Stimulated activated naive B cell treated with anti-CD40 and anti-IgM and Interleukin-4, amounts not matched to agents 10 μg/mL and 1 μg/mL and 100 μg/mL, for 72 hours (primary cell): Measurements from ENCODE around the gene GUCA2A.

Experiments
- ATAC-seq, 2 donors: fragments of 150-1000 bp; cut with Tn5 transposase; replicated peaks; 2 replicates each; pipeline ENCODE4 v1.10.0; 2021; ENCODE audit warnings: moderate library complexity in 1 of 2
- DNase-seq: peaks from one replicate; pipeline ENCODE4 v3.0.0; 2021
- H3K27ac Mint-ChIP-seq: one replicate; pipeline ENCODE4 v1.8.0; 2022; ENCODE audit warnings: mild to moderate bottlenecking, mixed read lengths
- H3K27me3 Mint-ChIP-seq, 2 donors: one replicate each; pipeline ENCODE4 v1.8.0; 2022; ENCODE audit warnings: mixed read lengths in 2 of 2
- H3K36me3 Mint-ChIP-seq, 2 donors: one replicate each; pipeline ENCODE4 v1.8.0; 2022; ENCODE audit warnings: mixed read lengths in 2 of 2, mild to moderate bottlenecking in 1 of 2
- H3K4me1 Mint-ChIP-seq, 2 donors: one replicate each; pipeline ENCODE4 v1.8.0; 2022; ENCODE audit warnings: mixed read lengths in 2 of 2, mild to moderate bottlenecking in 1 of 2
- H3K4me3 Mint-ChIP-seq, 2 donors: one replicate each; pipeline ENCODE4 v1.8.0; 2022; ENCODE audit warnings: mild to moderate bottlenecking in 2 of 2, mixed read lengths in 2 of 2, moderate library complexity in 1 of 2
- H3K9me3 Mint-ChIP-seq, 2 donors: one replicate each; pipeline ENCODE4 v1.8.0; 2022; ENCODE audit warnings: mixed read lengths in 2 of 2, mild to moderate bottlenecking in 1 of 2

GUCA2A gene

GRCh38 chr1:42184616-42185015 lies 20.1 kb upstream of the GUCA2A start:
- no peak overlapping the region for H3K27ac Mint-ChIP-seq
- H3K4me3 Mint-ChIP-seq: no peak overlapping the region
- H3K4me1 Mint-ChIP-seq: no peaks in the 10 kb centered on the region
- no peaks in the 10 kb centered on the region for H3K27me3 Mint-ChIP-seq
- ATAC-seq (no peak), DNase-seq (no peak)
- H3K36me3 Mint-ChIP-seq: peaks cover 27 to 40% of the 10 kb centered on the region in 2 donors
- H3K9me3 Mint-ChIP-seq: no peaks in the 10 kb centered on the region

DNA sequence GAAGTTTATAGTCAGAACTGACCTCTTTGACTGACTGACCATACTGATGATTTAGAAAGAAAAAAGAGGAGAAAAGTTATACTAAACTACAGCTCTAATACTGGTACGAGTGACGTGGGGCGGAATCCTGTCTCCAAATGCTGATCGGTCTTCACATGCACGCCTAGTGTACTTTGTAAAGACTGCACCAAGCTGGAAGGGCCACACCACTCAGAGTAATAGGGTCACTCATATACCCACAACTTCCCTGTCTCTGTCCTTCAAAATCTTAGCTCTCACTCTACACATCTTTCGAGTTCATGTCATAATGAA lies 19.4 kb upstream of the GUCA2A start:
- H3K27me3 Mint-ChIP-seq: no peaks in the 10 kb centered on the region
- DNase-seq (no peak), ATAC-seq (no peak)
- H3K4me1 Mint-ChIP-seq: no peaks in the 10 kb centered on the region
- H3K27ac Mint-ChIP-seq: no peak overlapping the region
- H3K4me3 Mint-ChIP-seq: no peak overlapping the region
- peaks cover 27 to 42% of the 10 kb centered on the region in 2 donors for H3K36me3 Mint-ChIP-seq
- no peaks in the 10 kb centered on the region for H3K9me3 Mint-ChIP-seq

DNA sequence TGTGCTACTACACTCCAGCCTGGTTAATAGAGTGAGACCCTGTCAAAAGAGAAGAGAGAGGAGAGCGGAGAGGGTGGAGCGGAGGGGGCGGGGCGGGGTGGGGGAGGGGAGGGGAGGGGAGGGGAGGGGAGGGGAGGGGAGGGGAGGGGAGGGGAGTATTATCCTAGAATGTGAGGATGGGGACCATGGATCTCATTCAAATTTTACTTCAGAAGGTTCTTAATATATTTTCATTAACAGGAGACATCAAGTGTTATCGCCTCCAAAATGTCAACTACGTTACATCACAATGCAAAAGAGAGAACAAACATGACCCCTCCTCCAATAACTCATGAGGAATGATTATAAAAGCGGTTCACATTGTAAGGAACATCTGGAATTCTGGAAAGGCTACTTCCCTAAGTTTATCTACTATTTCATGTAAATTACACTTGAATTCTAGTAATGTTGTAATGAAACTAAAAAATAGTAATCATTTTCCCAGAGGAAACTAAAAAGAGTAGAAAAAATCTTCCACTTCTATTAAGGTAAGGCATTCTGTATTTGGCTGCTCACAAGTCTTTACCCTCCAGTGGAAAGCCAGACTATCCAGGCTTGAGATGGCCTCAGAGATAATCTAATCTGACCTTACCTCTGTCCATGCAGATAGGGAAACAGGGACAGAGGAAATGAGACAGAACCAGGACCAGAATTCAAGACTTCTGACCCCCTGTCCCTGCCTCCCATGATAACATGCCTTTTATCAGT lies 18.8 kb upstream of the GUCA2A start:
- H3K4me1 Mint-ChIP-seq: no peaks in the 10 kb centered on the region
- ATAC-seq (no peak), DNase-seq (no peak)
- H3K27ac Mint-ChIP-seq: no peak overlapping the region
- H3K4me3 Mint-ChIP-seq: no peak overlapping the region
- H3K36me3 Mint-ChIP-seq: peaks cover 27 to 42% of the 10 kb centered on the region in 2 donors
- H3K9me3 Mint-ChIP-seq: no peaks in the 10 kb centered on the region
- no peaks in the 10 kb centered on the region for H3K27me3 Mint-ChIP-seq

- Mint-ChIP-seq H3K4me1 (peaks cover 0 to 3% of the 10 kb centered on the region in 2 donors), H3K27me3 (no peaks in the 10 kb centered on the region), H3K9me3 (no peaks in the 10 kb centered on the region), H3K36me3 (peaks cover 19 to 34% of the 10 kb centered on the region in 2 donors), H3K4me3 (no peak overlapping the region), H3K27ac (no peak overlapping the region)
- ATAC-seq (no peak), DNase-seq (no peak)
Observed at GRCh38 chr1:42181687-42182086, 17.1 kb upstream of the GUCA2A start.

- DNase-seq: no peak
Observed at GRCh38 chr1:42179900-42180329, 15.4 kb upstream of the GUCA2A start.

GRCh38 chr1:42179275-42179674 lies 14.7 kb upstream of the GUCA2A start:
- peaks cover 0 to 3% of the 10 kb centered on the region in 2 donors for H3K4me1 Mint-ChIP-seq
- H3K36me3 Mint-ChIP-seq: peaks cover 12 to 19% of the 10 kb centered on the region in 2 donors
- DNase-seq (no peak), ATAC-seq (no peak)
- H3K27ac Mint-ChIP-seq: peak overlapping the region; percentile 47
- H3K9me3 Mint-ChIP-seq: no peaks in the 10 kb centered on the region
- H3K4me3 Mint-ChIP-seq: no peak overlapping the region
- H3K27me3 Mint-ChIP-seq: no peaks in the 10 kb centered on the region

More at GRCh38 chr1:42179900-42180329, 15.4 kb upstream of the GUCA2A start:
- no peak for ATAC-seq
- Mint-ChIP-seq H3K4me3 (no peak overlapping the region), H3K27ac (no peak overlapping the region), H3K36me3 (peaks cover 14 to 23% of the 10 kb centered on the region in 2 donors), H3K9me3 (no peaks in the 10 kb centered on the region), H3K27me3 (no peaks in the 10 kb centered on the region), H3K4me1 (peaks cover 0 to 3% of the 10 kb centered on the region in 2 donors)

- Mint-ChIP-seq H3K36me3 (peaks cover 12 to 19% of the 10 kb centered on the region in 2 donors), H3K4me3 (no peak overlapping the region), H3K27ac (no peak overlapping the region), H3K27me3 (no peaks in the 10 kb centered on the region), H3K4me1 (peaks cover 0 to 3% of the 10 kb centered on the region in 2 donors), H3K9me3 (no peaks in the 10 kb centered on the region)
- ATAC-seq: no peak
- DNase-seq: no peak
Observed at GRCh38 chr1:42178249-42178648, 13.7 kb upstream of the GUCA2A start.

- Mint-ChIP-seq H3K4me3 (no peak overlapping the region), H3K27me3 (no peaks in the 10 kb centered on the region), H3K36me3 (peaks cover 7 to 19% of the 10 kb centered on the region in 2 donors), H3K9me3 (no peaks in the 10 kb centered on the region), H3K27ac (no peak overlapping the region), H3K4me1 (peaks cover 0 to 3% of the 10 kb centered on the region in 2 donors)
- DNase-seq (no peak), ATAC-seq (no peak)
Observed at GRCh38 chr1:42177541-42177981, 13.0 kb upstream of the GUCA2A start.

- no peak overlapping the region for H3K27ac Mint-ChIP-seq
- H3K9me3 Mint-ChIP-seq: no peaks in the 10 kb centered on the region
- peaks cover 0 to 7% of the 10 kb centered on the region in 2 donors for H3K4me1 Mint-ChIP-seq
- H3K36me3 Mint-ChIP-seq: peaks cover 7 to 19% of the 10 kb centered on the region in 2 donors
- no peak overlapping the region for H3K4me3 Mint-ChIP-seq
- DNase-seq (no peak), ATAC-seq (peak; percentile 77 to 78)
- no peaks in the 10 kb centered on the region for H3K27me3 Mint-ChIP-seq
Observed at GRCh38 chr1:42176902-42177519, 12.5 kb upstream of the GUCA2A start.

GRCh38 chr1:42175314-42176054 lies 10.9 kb upstream of the GUCA2A start:
- DNase-seq (no peak), ATAC-seq (no peak)
- no peaks in the 10 kb centered on the region for H3K9me3 Mint-ChIP-seq
- peaks cover 7 to 9% of the 10 kb centered on the region in 2 donors for H3K4me1 Mint-ChIP-seq
- H3K4me3 Mint-ChIP-seq: no peak overlapping the region
- no peak overlapping the region for H3K27ac Mint-ChIP-seq
- peaks cover 4 to 15% of the 10 kb centered on the region in 2 donors for H3K36me3 Mint-ChIP-seq
- H3K27me3 Mint-ChIP-seq: peaks cover 0 to 5% of the 10 kb centered on the region in 2 donors

DNA sequence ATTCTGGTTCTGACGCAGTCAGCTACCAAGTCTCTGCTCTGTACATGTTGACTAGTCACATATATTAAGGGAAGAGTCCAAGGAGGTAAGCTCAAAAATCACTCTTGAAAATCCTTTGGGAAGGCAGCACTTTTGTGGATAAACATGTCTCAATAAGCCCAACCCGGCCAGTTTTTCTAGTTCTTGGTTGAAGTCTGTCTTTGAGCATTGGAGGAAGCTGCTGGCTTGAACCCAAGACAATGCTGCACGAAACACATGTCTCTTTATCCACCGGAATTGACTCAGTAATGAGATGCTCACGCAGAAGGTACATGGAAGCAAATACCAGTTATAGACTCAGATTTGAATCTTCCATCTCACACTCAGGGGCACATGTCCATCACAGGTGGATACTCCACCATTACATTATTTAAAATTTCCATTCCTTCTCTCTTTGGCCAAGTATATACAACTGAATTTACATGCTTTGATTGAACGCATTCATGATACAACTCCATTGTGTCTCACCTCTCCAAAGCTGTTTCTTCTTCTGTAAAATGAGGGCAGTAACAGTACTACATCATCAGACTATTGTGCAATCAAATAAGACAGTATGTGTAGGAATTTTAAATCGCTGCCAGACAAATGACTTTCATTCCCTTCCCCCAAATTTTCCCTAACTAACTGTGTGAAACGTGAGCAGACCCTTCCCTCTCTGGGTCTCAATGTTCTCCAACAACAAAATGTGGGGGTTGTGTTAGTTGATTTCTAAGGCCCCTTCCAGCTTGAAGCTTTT lies 9.6 kb upstream of the GUCA2A start:
- Mint-ChIP-seq H3K4me1 (peaks cover 7 to 9% of the 10 kb centered on the region in 2 donors), H3K27me3 (peaks cover 0 to 5% of the 10 kb centered on the region in 2 donors), H3K36me3 (peaks cover 4 to 7% of the 10 kb centered on the region in 2 donors), H3K4me3 (no peak overlapping the region), H3K9me3 (no peaks in the 10 kb centered on the region), H3K27ac (no peak overlapping the region)
- ATAC-seq (no peak), DNase-seq (no peak)

DNA sequence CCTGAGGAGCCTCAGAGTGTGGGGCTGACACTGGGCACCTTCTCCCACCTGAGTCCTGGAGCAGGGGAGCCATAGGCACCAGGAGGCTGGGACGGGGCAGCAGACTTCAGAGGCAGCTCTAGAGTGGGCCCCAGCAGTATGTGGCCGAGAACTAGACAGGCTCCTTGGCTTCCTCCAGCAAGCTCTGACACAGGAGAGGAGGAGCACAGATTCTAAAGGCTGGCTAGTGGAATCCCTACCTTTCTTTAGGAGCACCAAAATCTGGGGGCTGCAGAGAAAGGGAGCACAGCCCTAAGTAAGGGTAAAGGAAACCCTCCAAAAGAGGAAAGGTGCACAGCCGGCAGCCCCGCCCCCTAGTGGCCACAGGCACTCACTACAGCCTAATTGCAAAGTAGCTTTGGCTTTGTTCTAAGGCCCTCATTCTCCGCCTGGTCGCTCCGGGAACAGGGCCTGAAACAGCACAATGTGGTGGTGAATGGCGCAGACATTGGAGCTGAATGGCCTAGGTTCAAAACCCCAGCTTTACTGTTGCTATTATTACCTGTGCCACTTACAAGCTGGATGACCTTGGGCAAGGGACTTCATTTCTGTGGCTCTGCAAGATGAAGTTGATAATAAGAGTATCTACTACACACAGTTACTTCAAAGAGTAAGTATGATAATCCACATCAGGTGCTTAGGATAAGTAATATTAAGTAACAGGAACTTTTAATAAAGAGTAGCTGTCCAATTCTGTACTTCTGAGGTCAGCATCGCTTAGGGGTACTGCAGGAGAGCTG lies 8.8 kb upstream of the GUCA2A start:
- Mint-ChIP-seq H3K9me3 (no peaks in the 10 kb centered on the region), H3K4me1 (peaks cover 7 to 13% of the 10 kb centered on the region in 2 donors)

GRCh38 chr1:42172381-42173133 lies 8.0 kb upstream of the GUCA2A start:
- Mint-ChIP-seq H3K27ac (no peak overlapping the region), H3K36me3 (peaks cover 3 to 5% of the 10 kb centered on the region in 2 donors), H3K9me3 (no peaks in the 10 kb centered on the region), H3K4me1 (peaks cover 7 to 16% of the 10 kb centered on the region in 2 donors), H3K4me3 (no peak overlapping the region), H3K27me3 (peaks cover 0 to 6% of the 10 kb centered on the region in 2 donors)
- ATAC-seq: no peak
- DNase-seq: no peak

More for the DNA sequence above, 8.8 kb upstream of the GUCA2A start:
- H3K27me3 Mint-ChIP-seq: peaks cover 0 to 5% of the 10 kb centered on the region in 2 donors
- H3K4me3 Mint-ChIP-seq: no peak overlapping the region
- ATAC-seq (peak; percentile 67 to 71), DNase-seq (peak; percentile 41)
- peaks cover 4 to 7% of the 10 kb centered on the region in 2 donors for H3K36me3 Mint-ChIP-seq
- H3K27ac Mint-ChIP-seq: no peak overlapping the region
